HL-60 (cell line): ENCODE measurements around the gene CCDC182.

ENCODE experiments used
- DNase-seq, 2 experiments: peaks; one replicate each; pipeline ENCODE4 v3.0.0-alpha.2; 2010 to 2020; ENCODE audit warnings: low read depth in 1 of 2, low spot score in 1 of 2
- H3K27ac ChIP-seq: fragments of 250-450 bp; sonication (Bioruptor Pico); replicated peaks from 2 replicates; pipeline ENCODE4 v1.5.1; 2020; ENCODE audit warnings: mild to moderate bottlenecking, moderate library complexity
- H3K27me3 ChIP-seq: fragments of 250-450 bp; sonication (Bioruptor Pico); 2 replicates; pipeline ENCODE4 v1.5.1; 2021; ENCODE audit warnings: mild to moderate bottlenecking, moderate library complexity; ENCODE audit not compliant: insufficient read depth, poor library complexity, severe bottlenecking
- H3K4me3 ChIP-seq: replicated peaks from 2 replicates; pipeline ENCODE4 v1.5.1; 2011; ENCODE audit warnings: mild to moderate bottlenecking, control low read depth, low read length; ENCODE audit not compliant: insufficient read depth
- CTCF ChIP-seq: IDR thresholded peaks from one replicate; pipeline ENCODE4 v1.5.1; 2011; ENCODE audit warnings: low read length, control low read depth, inconsistent platforms; ENCODE audit not compliant: insufficient read depth
- GABPA ChIP-seq: IDR thresholded peaks from 2 replicates; pipeline ENCODE4 v1.6.1; 2012; ENCODE audit warnings: low read depth
- POLR2AphosphoS5 ChIP-seq: IDR thresholded peaks from 2 replicates; pipeline ENCODE4 v1.6.1; 2012; ENCODE audit warnings: low read depth
- REST ChIP-seq: IDR thresholded peaks from 2 replicates; pipeline ENCODE4 v1.6.1; 2012; ENCODE audit warnings: low read depth; ENCODE audit not compliant: insufficient replicate concordance
- SPI1 ChIP-seq: IDR thresholded peaks from 2 replicates; pipeline ENCODE4 v1.6.1; 2012; ENCODE audit warnings: low read depth, mild to moderate bottlenecking, borderline replicate concordance

CCDC182 gene

GRCh38 chr17:57701124-57701523, 44.0 kb downstream of the CCDC182 start:
- Histone ChIP-seq H3K27ac (no peak overlapping the region), H3K27me3 (no peaks in the 10 kb centered on the region), H3K4me3 (no peak overlapping the region)
- TF ChIP-seq SPI1 = no peak
- TF ChIP-seq GABPA = no peak
- no peak for TF ChIP-seq REST
- no peak for TF ChIP-seq POLR2AphosphoS5
- TF ChIP-seq CTCF = no peak
- DNase-seq = no peak

- Histone ChIP-seq H3K4me3 (no peak overlapping the region), H3K27me3 (no peaks in the 10 kb centered on the region), H3K27ac (no peak overlapping the region)
- TF ChIP-seq POLR2AphosphoS5 = no peak
- TF ChIP-seq CTCF = no peak
- no peak for TF ChIP-seq SPI1
- DNase-seq = no peak
These were observed 45.3 kb downstream of the CCDC182 start for GRCh38 chr17:57699751-57700219.

GRCh38 chr17:57697891-57698711, 47.0 kb downstream of the CCDC182 start:
- peak; percentile 33 to 55 for DNase-seq
- Histone ChIP-seq H3K27me3 (no peaks in the 10 kb centered on the region), H3K27ac (no peak overlapping the region), H3K4me3 (no peak overlapping the region)
- TF ChIP-seq GABPA (no peak), POLR2AphosphoS5 (no peak), CTCF (no peak), REST (no peak), SPI1 (no peak)

GRCh38 chr17:57697197-57697596, 47.9 kb downstream of the CCDC182 start:
- H3K27ac ChIP-seq = no peak overlapping the region
- TF ChIP-seq REST (no peak), CTCF (no peak), SPI1 (no peak)
- H3K4me3 ChIP-seq = no peak overlapping the region
- no peaks in the 10 kb centered on the region for H3K27me3 ChIP-seq
- no peak for DNase-seq
